ENCODE data around the gene KCNH2.

KCNH2 gene

GRCh38 chr7:150999497-151000230, 21.5 kb upstream of the KCNH2 start:
- no peak overlapping the region for H3K4me3 ChIP-seq
- no peak for DNase-seq (ENCODE audit: low spot score)
- no peak overlapping the region for H3K27ac ChIP-seq
- TF ChIP-seq CTCF (IDR thresholded peaks at IDR 0.05): no peak

- DNase-seq (ENCODE audit: low spot score): no peak
- Histone ChIP-seq H3K4me3 (no peak overlapping the region), H3K27ac (no peak overlapping the region)
- TF ChIP-seq CTCF (IDR thresholded peaks at IDR 0.05): no peak
These were observed 20.9 kb upstream of the KCNH2 start for GRCh38 chr7:150999001-150999400.

- no peak overlapping the region for H3K27ac ChIP-seq
- H3K4me3 ChIP-seq: no peak overlapping the region
- no peak for DNase-seq (ENCODE audit: low spot score)
- no peak for TF ChIP-seq CTCF (IDR thresholded peaks at IDR 0.05)
These were observed 20.2 kb upstream of the KCNH2 start for GRCh38 chr7:150998341-150998740.

- TF ChIP-seq CTCF (IDR thresholded peaks at IDR 0.05): no peak
- H3K27ac ChIP-seq: no peak overlapping the region
- H3K4me3 ChIP-seq: no peak overlapping the region
- no peak for DNase-seq (ENCODE audit: low spot score)
These were observed 19.7 kb upstream of the KCNH2 start for GRCh38 chr7:150997817-150998216.

GRCh38 chr7:150997075-150997511, 19.0 kb upstream of the KCNH2 start:
- no peak overlapping the region for H3K27ac ChIP-seq
- H3K4me3 ChIP-seq: no peak overlapping the region
- TF ChIP-seq CTCF (IDR thresholded peaks at IDR 0.05): no peak
- no peak for DNase-seq (ENCODE audit: low spot score)

GRCh38 chr7:150996376-150997074, 18.4 kb upstream of the KCNH2 start:
- TF ChIP-seq CTCF (IDR thresholded peaks at IDR 0.05): no peak
- DNase-seq (ENCODE audit: low spot score): no peak
- Histone ChIP-seq H3K27ac (no peak overlapping the region), H3K4me3 (no peak overlapping the region)
